Nephron progenitor cell (in vitro differentiated cells): ENCODE results near the gene LY6G5B.

Source experiments
- DNase-seq: peaks from one replicate; pipeline ENCODE4 v3.0.0; 2021
- H3K27ac Mint-ChIP-seq: 2 replicates; pipeline ENCODE4 v1.8.0; 2021; ENCODE audit warnings: mild to moderate bottlenecking, moderate library complexity, mixed read lengths
- H3K27me3 Mint-ChIP-seq: 2 replicates; pipeline ENCODE4 v1.8.0; 2021; ENCODE audit warnings: mild to moderate bottlenecking, low read depth, mixed read lengths; ENCODE audit not compliant: poor library complexity
- H3K36me3 Mint-ChIP-seq: 2 replicates; pipeline ENCODE4 v1.8.0; 2021; ENCODE audit warnings: low read depth, mixed read lengths
- H3K4me1 Mint-ChIP-seq: 2 replicates; pipeline ENCODE4 v1.8.0; 2021; ENCODE audit warnings: mixed read lengths
- H3K4me3 Mint-ChIP-seq: 2 replicates; pipeline ENCODE4 v1.8.0; 2021; ENCODE audit warnings: mild to moderate bottlenecking, moderate library complexity, mixed read lengths
- H3K9me3 Mint-ChIP-seq: 2 replicates; pipeline ENCODE4 v1.8.0; 2021; ENCODE audit warnings: mild to moderate bottlenecking, moderate library complexity, mixed read lengths
- CTCF ChIP-seq: fragments of 200-600 bp; sonication (generic); IDR thresholded peaks from 2 replicates; pipeline ENCODE4 v1.5.0; 2021; ENCODE audit warnings: antibody characterized with exemption

The LY6G5B gene

GRCh38 chr6:31631681-31632278 lies 38.0 kb upstream of the LY6G5B start:
- Mint-ChIP-seq H3K4me1 (peaks cover 5% of the 10 kb centered on the region), H3K4me3 (no peak overlapping the region), H3K9me3 (no peaks in the 10 kb centered on the region), H3K27ac (peak overlapping the region; percentile 96), H3K36me3 (peaks cover 82% of the 10 kb centered on the region), H3K27me3 (peaks cover 3% of the 10 kb centered on the region)
- no peak for TF ChIP-seq CTCF
- DNase-seq = no peak

- no peak for TF ChIP-seq CTCF
- peaks cover 82% of the 10 kb centered on the region for H3K36me3 Mint-ChIP-seq
- no peak overlapping the region for H3K4me3 Mint-ChIP-seq
- H3K9me3 Mint-ChIP-seq = no peaks in the 10 kb centered on the region
- peaks cover 5% of the 10 kb centered on the region for H3K4me1 Mint-ChIP-seq
- DNase-seq = no peak
- H3K27ac Mint-ChIP-seq = peak overlapping the region; percentile 96
- peaks cover 3% of the 10 kb centered on the region for H3K27me3 Mint-ChIP-seq
Measured at GRCh38 chr6:31632279-31632946, 37.4 kb upstream of the LY6G5B start.

- Mint-ChIP-seq H3K27me3 (peaks cover 3% of the 10 kb centered on the region), H3K4me1 (peaks cover 5% of the 10 kb centered on the region), H3K9me3 (no peaks in the 10 kb centered on the region), H3K27ac (peak overlapping the region; percentile 96), H3K36me3 (peaks cover 72% of the 10 kb centered on the region), H3K4me3 (no peak overlapping the region)
- no peak for TF ChIP-seq CTCF
- DNase-seq = no peak
Measured at GRCh38 chr6:31633447-31633846, 36.3 kb upstream of the LY6G5B start.

GRCh38 chr6:31634131-31634530 lies 35.6 kb upstream of the LY6G5B start:
- H3K9me3 Mint-ChIP-seq = no peaks in the 10 kb centered on the region
- H3K36me3 Mint-ChIP-seq = peaks cover 70% of the 10 kb centered on the region
- H3K4me3 Mint-ChIP-seq = no peak overlapping the region
- DNase-seq = no peak
- peaks cover 5% of the 10 kb centered on the region for H3K4me1 Mint-ChIP-seq
- peaks cover 3% of the 10 kb centered on the region for H3K27me3 Mint-ChIP-seq
- H3K27ac Mint-ChIP-seq = peak overlapping the region; percentile 75
- TF ChIP-seq CTCF = no peak

- H3K9me3 Mint-ChIP-seq = no peaks in the 10 kb centered on the region
- H3K36me3 Mint-ChIP-seq = peaks cover 66% of the 10 kb centered on the region
- DNase-seq = no peak
- no peak for TF ChIP-seq CTCF
- peaks cover 5% of the 10 kb centered on the region for H3K4me1 Mint-ChIP-seq
- H3K27me3 Mint-ChIP-seq = peaks cover 3% of the 10 kb centered on the region
- no peak overlapping the region for H3K4me3 Mint-ChIP-seq
- peak overlapping the region; percentile 72 for H3K27ac Mint-ChIP-seq
Measured at GRCh38 chr6:31634969-31635575, 34.7 kb upstream of the LY6G5B start.
